Measurements from ENCODE around the gene RIOX2. TPM values are rescaled to one million over a fixed set of nuclear protein-coding genes. Genes with fewer than 3 reads are reported as not detected.

The RIOX2 gene
- total RNA-seq, 1 donor from 2014 or later, result 13.4 TPM

GRCh38 chr3:97957617-97958311 lies 14.5 kb downstream of the RIOX2 start:
- peaks cover 14% of the 10 kb centered on the region for H3K36me3 Mint-ChIP-seq (ENCODE audit: low read depth, unreplicated experiment)
- no peak overlapping the region for H3K4me3 Mint-ChIP-seq (ENCODE audit: unreplicated experiment)
- TF ChIP-seq, protein P1, sequence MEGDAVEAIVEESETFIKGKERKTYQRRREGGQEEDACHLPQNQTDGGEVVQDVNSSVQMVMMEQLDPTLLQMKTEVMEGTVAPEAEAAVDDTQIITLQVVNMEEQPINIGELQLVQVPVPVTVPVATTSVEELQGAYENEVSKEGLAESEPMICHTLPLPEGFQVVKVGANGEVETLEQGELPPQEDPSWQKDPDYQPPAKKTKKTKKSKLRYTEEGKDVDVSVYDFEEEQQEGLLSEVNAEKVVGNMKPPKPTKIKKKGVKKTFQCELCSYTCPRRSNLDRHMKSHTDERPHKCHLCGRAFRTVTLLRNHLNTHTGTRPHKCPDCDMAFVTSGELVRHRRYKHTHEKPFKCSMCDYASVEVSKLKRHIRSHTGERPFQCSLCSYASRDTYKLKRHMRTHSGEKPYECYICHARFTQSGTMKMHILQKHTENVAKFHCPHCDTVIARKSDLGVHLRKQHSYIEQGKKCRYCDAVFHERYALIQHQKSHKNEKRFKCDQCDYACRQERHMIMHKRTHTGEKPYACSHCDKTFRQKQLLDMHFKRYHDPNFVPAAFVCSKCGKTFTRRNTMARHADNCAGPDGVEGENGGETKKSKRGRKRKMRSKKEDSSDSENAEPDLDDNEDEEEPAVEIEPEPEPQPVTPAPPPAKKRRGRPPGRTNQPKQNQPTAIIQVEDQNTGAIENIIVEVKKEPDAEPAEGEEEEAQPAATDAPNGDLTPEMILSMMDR (IDR thresholded peaks at IDR 0.05; ENCODE audit: unreplicated experiment), result no peak
- H3K27me3 Mint-ChIP-seq (ENCODE audit: unreplicated experiment), result peaks cover 1% of the 10 kb centered on the region
- DNase-seq (ENCODE audit: low spot score), result no peak
- H3K27ac Mint-ChIP-seq (ENCODE audit: unreplicated experiment), result no peak overlapping the region
- H3K4me1 Mint-ChIP-seq (ENCODE audit: unreplicated experiment), result no peaks in the 10 kb centered on the region
- no peaks in the 10 kb centered on the region for H3K9me3 Mint-ChIP-seq (ENCODE audit: unreplicated experiment)

GRCh38 chr3:97956051-97956450 lies 16.2 kb downstream of the RIOX2 start:
- peaks cover 14% of the 10 kb centered on the region for H3K36me3 Mint-ChIP-seq (ENCODE audit: low read depth, unreplicated experiment)
- no peak for DNase-seq (ENCODE audit: low spot score)
- no peaks in the 10 kb centered on the region for H3K4me1 Mint-ChIP-seq (ENCODE audit: unreplicated experiment)
- no peak overlapping the region for H3K4me3 Mint-ChIP-seq (ENCODE audit: unreplicated experiment)
- H3K27ac Mint-ChIP-seq (ENCODE audit: unreplicated experiment), result no peak overlapping the region
- TF ChIP-seq, protein P1 (IDR thresholded peaks at IDR 0.05; ENCODE audit: unreplicated experiment), result no peak
- peaks cover 1% of the 10 kb centered on the region for H3K27me3 Mint-ChIP-seq (ENCODE audit: unreplicated experiment)
- no peaks in the 10 kb centered on the region for H3K9me3 Mint-ChIP-seq (ENCODE audit: unreplicated experiment)

DNA sequence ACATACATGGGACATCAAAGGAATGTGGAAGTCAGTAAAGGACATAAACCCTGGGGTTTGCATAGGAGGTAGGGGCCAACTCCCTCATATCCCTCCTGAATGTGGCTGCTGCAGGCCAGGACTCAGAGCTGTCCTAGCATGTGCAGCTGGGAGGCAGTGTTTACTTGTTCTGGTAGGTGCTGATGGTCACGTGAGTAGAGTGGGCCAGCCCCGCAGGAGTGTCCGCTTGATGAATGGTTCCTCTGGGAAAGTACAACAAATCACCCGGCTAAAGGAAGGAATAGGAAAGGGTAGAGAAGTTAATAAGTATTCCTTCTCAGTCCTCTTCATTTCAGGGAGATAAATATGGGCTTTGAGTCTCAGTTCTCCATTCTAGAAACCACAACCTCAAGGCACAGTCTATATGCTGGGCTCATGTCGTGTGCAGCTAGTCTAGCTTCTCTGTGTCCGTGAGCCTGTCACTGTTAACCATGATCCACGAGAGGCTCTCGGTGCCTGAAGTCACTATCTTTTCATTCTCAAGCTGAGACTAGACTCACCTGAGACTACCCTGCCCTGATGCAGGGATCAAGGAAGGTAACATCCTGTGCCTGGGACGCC lies 17.9 kb downstream of the RIOX2 start:
- no peaks in the 10 kb centered on the region for H3K9me3 Mint-ChIP-seq (ENCODE audit: unreplicated experiment)
- peaks cover 1% of the 10 kb centered on the region for H3K27me3 Mint-ChIP-seq (ENCODE audit: unreplicated experiment)
- DNase-seq (ENCODE audit: low spot score), result no peak
- H3K4me1 Mint-ChIP-seq (ENCODE audit: unreplicated experiment), result no peaks in the 10 kb centered on the region
- peaks cover 19% of the 10 kb centered on the region for H3K36me3 Mint-ChIP-seq (ENCODE audit: low read depth, unreplicated experiment)
- no peak overlapping the region for H3K4me3 Mint-ChIP-seq (ENCODE audit: unreplicated experiment)
- no peak overlapping the region for H3K27ac Mint-ChIP-seq (ENCODE audit: unreplicated experiment)
- TF ChIP-seq, protein P1 (IDR thresholded peaks at IDR 0.05; ENCODE audit: unreplicated experiment), result no peak

GRCh38 chr3:97952872-97953271 lies 19.4 kb downstream of the RIOX2 start:
- Mint-ChIP-seq H3K4me3 (ENCODE audit: unreplicated experiment) (no peak overlapping the region), H3K9me3 (ENCODE audit: unreplicated experiment) (no peaks in the 10 kb centered on the region), H3K4me1 (ENCODE audit: unreplicated experiment) (no peaks in the 10 kb centered on the region), H3K27me3 (ENCODE audit: unreplicated experiment) (peaks cover 1% of the 10 kb centered on the region), H3K27ac (ENCODE audit: unreplicated experiment) (no peak overlapping the region), H3K36me3 (ENCODE audit: low read depth, unreplicated experiment) (peaks cover 9% of the 10 kb centered on the region)
- TF ChIP-seq, protein P1 (IDR thresholded peaks at IDR 0.05; ENCODE audit: unreplicated experiment), result no peak
- DNase-seq (ENCODE audit: low spot score), result no peak

GRCh38 chr3:97952280-97952679 lies 20.0 kb downstream of the RIOX2 start:
- Mint-ChIP-seq H3K36me3 (ENCODE audit: low read depth, unreplicated experiment) (peaks cover 9% of the 10 kb centered on the region), H3K27me3 (ENCODE audit: unreplicated experiment) (peaks cover 1% of the 10 kb centered on the region), H3K4me3 (ENCODE audit: unreplicated experiment) (no peak overlapping the region), H3K9me3 (ENCODE audit: unreplicated experiment) (no peaks in the 10 kb centered on the region), H3K27ac (ENCODE audit: unreplicated experiment) (no peak overlapping the region), H3K4me1 (ENCODE audit: unreplicated experiment) (no peaks in the 10 kb centered on the region)
- DNase-seq (ENCODE audit: low spot score), result no peak
- TF ChIP-seq, protein P1 (IDR thresholded peaks at IDR 0.05; ENCODE audit: unreplicated experiment), result no peak
